ENCODE measurements around the gene LRRC53.

LRRC53 gene

GRCh38 chr1:74436078-74436477, 76.3 kb downstream of the LRRC53 start:
- no peaks in the 10 kb centered on the region for H3K36me3 ChIP-seq (replicated peaks)
- H3K27me3 ChIP-seq (ENCODE audit: low read depth): 0 out of 2 replicates have a peak, but pooled peaks cover 4% of the 10 kb centered on the region
- H3K9me3 ChIP-seq: no peaks in the 10 kb centered on the region
- in situ Hi-C loops (cut with MboI; ENCODE audit: low sequenced_read_pairs): no loop called here
- no peaks in the 10 kb centered on the region for H3K4me1 ChIP-seq
- no peak for DNase-seq (ENCODE audit: low spot score in 2 of 2)
- no peak overlapping the region for H3K4me3 ChIP-seq

GRCh38 chr1:74434321-74434720, 78.1 kb downstream of the LRRC53 start:
- H3K4me1 ChIP-seq: peaks cover 4% of the 10 kb centered on the region
- no peaks in the 10 kb centered on the region for H3K9me3 ChIP-seq
- DNase-seq (ENCODE audit: low spot score in 2 of 2): no peak
- no peaks in the 10 kb centered on the region for H3K36me3 ChIP-seq (replicated peaks)
- H3K4me3 ChIP-seq: no peak overlapping the region
- H3K27me3 ChIP-seq (ENCODE audit: low read depth): 0 out of 2 replicates have a peak, but pooled peaks cover 4% of the 10 kb centered on the region
- in situ Hi-C loops (cut with MboI; ENCODE audit: low sequenced_read_pairs): no loop called here

GRCh38 chr1:74432325-74432724, 80.1 kb downstream of the LRRC53 start:
- no peaks in the 10 kb centered on the region for H3K9me3 ChIP-seq
- no peak for DNase-seq (ENCODE audit: low spot score in 2 of 2)
- no peaks in the 10 kb centered on the region for H3K36me3 ChIP-seq (replicated peaks)
- no peak overlapping the region for H3K4me3 ChIP-seq
- in situ Hi-C loops (cut with MboI; ENCODE audit: low sequenced_read_pairs): no loop called here
- H3K27me3 ChIP-seq (ENCODE audit: low read depth): 0 out of 2 replicates have a peak, but pooled peaks cover 4% of the 10 kb centered on the region
- H3K4me1 ChIP-seq: peaks cover 4% of the 10 kb centered on the region

- H3K4me3 ChIP-seq: no peak overlapping the region
- H3K27me3 ChIP-seq (ENCODE audit: low read depth): 0 out of 2 replicates have a peak, but pooled peaks cover 4% of the 10 kb centered on the region
- DNase-seq (ENCODE audit: low spot score in 2 of 2): no peak
- H3K4me1 ChIP-seq: peaks cover 4% of the 10 kb centered on the region
- in situ Hi-C loops (cut with MboI; ENCODE audit: low sequenced_read_pairs): no loop called here
- H3K9me3 ChIP-seq: no peaks in the 10 kb centered on the region
- no peaks in the 10 kb centered on the region for H3K36me3 ChIP-seq (replicated peaks)
Measured at GRCh38 chr1:74431531-74431930, 80.9 kb downstream of the LRRC53 start.

GRCh38 chr1:74430342-74430934, 82.0 kb downstream of the LRRC53 start:
- Histone ChIP-seq H3K27me3 (ENCODE audit: low read depth) (0 out of 2 replicates have a peak, but pooled peaks cover 4% of the 10 kb centered on the region), H3K4me1 (peaks cover 4% of the 10 kb centered on the region), H3K9me3 (no peaks in the 10 kb centered on the region), H3K36me3 (replicated peaks) (no peaks in the 10 kb centered on the region), H3K4me3 (no peak overlapping the region)
- in situ Hi-C loops (cut with MboI; ENCODE audit: low sequenced_read_pairs): no loop called here
- DNase-seq (ENCODE audit: low spot score in 2 of 2): peak in 1 of 2 experiments; percentile 42

GRCh38 chr1:74429580-74429979, 82.8 kb downstream of the LRRC53 start:
- Histone ChIP-seq H3K4me1 (peaks cover 4% of the 10 kb centered on the region), H3K27me3 (ENCODE audit: low read depth) (0 out of 2 replicates have a peak, but pooled peaks cover 4% of the 10 kb centered on the region), H3K36me3 (replicated peaks) (no peaks in the 10 kb centered on the region), H3K9me3 (no peaks in the 10 kb centered on the region), H3K4me3 (no peak overlapping the region)
- in situ Hi-C loops (cut with MboI; ENCODE audit: low sequenced_read_pairs): no loop called here
- no peak for DNase-seq (ENCODE audit: low spot score in 2 of 2)

GRCh38 chr1:74427681-74428080, 84.7 kb downstream of the LRRC53 start:
- no peaks in the 10 kb centered on the region for H3K36me3 ChIP-seq (replicated peaks)
- in situ Hi-C loops (cut with MboI; ENCODE audit: low sequenced_read_pairs): no loop called here
- DNase-seq (ENCODE audit: low spot score in 2 of 2): no peak
- H3K4me3 ChIP-seq: no peak overlapping the region
- no peaks in the 10 kb centered on the region for H3K9me3 ChIP-seq
- H3K27me3 ChIP-seq (ENCODE audit: low read depth): 0 out of 2 replicates have a peak, but pooled peaks cover 4% of the 10 kb centered on the region
- peaks cover 4% of the 10 kb centered on the region for H3K4me1 ChIP-seq

- DNase-seq (ENCODE audit: low spot score in 2 of 2): no peak
- Histone ChIP-seq H3K36me3 (replicated peaks) (no peaks in the 10 kb centered on the region), H3K9me3 (no peaks in the 10 kb centered on the region), H3K4me1 (peaks cover 4% of the 10 kb centered on the region), H3K27me3 (ENCODE audit: low read depth) (no peaks in the 10 kb centered on the region), H3K4me3 (no peak overlapping the region)
- in situ Hi-C loops (cut with MboI; ENCODE audit: low sequenced_read_pairs): no loop called here
Measured at GRCh38 chr1:74426208-74426937, 86.0 kb downstream of the LRRC53 start.

GRCh38 chr1:74425676-74426075, 86.7 kb downstream of the LRRC53 start:
- H3K4me3 ChIP-seq: no peak overlapping the region
- no peaks in the 10 kb centered on the region for H3K27me3 ChIP-seq (ENCODE audit: low read depth)
- peaks cover 4% of the 10 kb centered on the region for H3K4me1 ChIP-seq
- H3K9me3 ChIP-seq: no peaks in the 10 kb centered on the region
- in situ Hi-C loops (cut with MboI; ENCODE audit: low sequenced_read_pairs): no loop called here
- no peak for DNase-seq (ENCODE audit: low spot score in 2 of 2)
- H3K36me3 ChIP-seq (replicated peaks): no peaks in the 10 kb centered on the region

- Histone ChIP-seq H3K4me1 (no peaks in the 10 kb centered on the region), H3K4me3 (no peak overlapping the region), H3K27me3 (ENCODE audit: low read depth) (no peaks in the 10 kb centered on the region), H3K36me3 (replicated peaks) (no peaks in the 10 kb centered on the region), H3K9me3 (no peaks in the 10 kb centered on the region)
- no peak for DNase-seq (ENCODE audit: low spot score in 2 of 2)
- in situ Hi-C loops (cut with MboI; ENCODE audit: low sequenced_read_pairs): no loop called here
Measured at GRCh38 chr1:74423471-74423870, 88.9 kb downstream of the LRRC53 start.

- in situ Hi-C loops (cut with MboI; ENCODE audit: low sequenced_read_pairs): no loop called here
- no peaks in the 10 kb centered on the region for H3K27me3 ChIP-seq (ENCODE audit: low read depth)
- H3K9me3 ChIP-seq: no peaks in the 10 kb centered on the region
- no peaks in the 10 kb centered on the region for H3K4me1 ChIP-seq
- H3K4me3 ChIP-seq: no peak overlapping the region
- DNase-seq (ENCODE audit: low spot score in 2 of 2): no peak
- H3K36me3 ChIP-seq (replicated peaks): no peaks in the 10 kb centered on the region
Measured at GRCh38 chr1:74422421-74423292, 89.8 kb downstream of the LRRC53 start.

GRCh38 chr1:74420467-74420866, 91.9 kb downstream of the LRRC53 start:
- in situ Hi-C loops (cut with MboI; ENCODE audit: low sequenced_read_pairs): no loop called here

More at GRCh38 chr1:74420467-74420866, 91.9 kb downstream of the LRRC53 start:
- no peaks in the 10 kb centered on the region for H3K9me3 ChIP-seq
- DNase-seq (ENCODE audit: low spot score in 2 of 2): no peak
- no peak overlapping the region for H3K4me3 ChIP-seq
- H3K36me3 ChIP-seq (replicated peaks): no peaks in the 10 kb centered on the region
- H3K4me1 ChIP-seq: no peaks in the 10 kb centered on the region
- H3K27me3 ChIP-seq (ENCODE audit: low read depth): no peaks in the 10 kb centered on the region

Data from HAP-1 (cell line).